Epithelial cell of proximal tubule (primary cell): ENCODE data around the gene DUSP2. TPM values are rescaled to one million over a fixed set of nuclear protein-coding genes. Genes with fewer than 3 reads are reported as not detected.

Experiments
- DNase-seq: peaks from one replicate; pipeline ENCODE4 v3.0.0-alpha.2; 2011; ENCODE audit warnings: low read depth
- H3K4me3 ChIP-seq: 2 replicates; pipeline ENCODE4 v1.5.1; 2011; ENCODE audit warnings: low read depth, mild to moderate bottlenecking, low read length
- total RNA-seq: library from RNA; depleted of rRNA; stranded (reverse); fragments of >200 nt; gene quantifications from 2 replicates; pipeline ENCODE4 v1.2.3, GENCODE V29; 2015
- TF ChIP-seq, protein P1 (sequence below): conservative IDR thresholded peaks from 2 replicates; pipeline ENCODE4 v1.5.1; 2012; ENCODE audit warnings: low read depth, mild to moderate bottlenecking, low read length

The DUSP2 gene
- total RNA-seq, 1 donor from 2014 or later = 5.4 TPM

DNA sequence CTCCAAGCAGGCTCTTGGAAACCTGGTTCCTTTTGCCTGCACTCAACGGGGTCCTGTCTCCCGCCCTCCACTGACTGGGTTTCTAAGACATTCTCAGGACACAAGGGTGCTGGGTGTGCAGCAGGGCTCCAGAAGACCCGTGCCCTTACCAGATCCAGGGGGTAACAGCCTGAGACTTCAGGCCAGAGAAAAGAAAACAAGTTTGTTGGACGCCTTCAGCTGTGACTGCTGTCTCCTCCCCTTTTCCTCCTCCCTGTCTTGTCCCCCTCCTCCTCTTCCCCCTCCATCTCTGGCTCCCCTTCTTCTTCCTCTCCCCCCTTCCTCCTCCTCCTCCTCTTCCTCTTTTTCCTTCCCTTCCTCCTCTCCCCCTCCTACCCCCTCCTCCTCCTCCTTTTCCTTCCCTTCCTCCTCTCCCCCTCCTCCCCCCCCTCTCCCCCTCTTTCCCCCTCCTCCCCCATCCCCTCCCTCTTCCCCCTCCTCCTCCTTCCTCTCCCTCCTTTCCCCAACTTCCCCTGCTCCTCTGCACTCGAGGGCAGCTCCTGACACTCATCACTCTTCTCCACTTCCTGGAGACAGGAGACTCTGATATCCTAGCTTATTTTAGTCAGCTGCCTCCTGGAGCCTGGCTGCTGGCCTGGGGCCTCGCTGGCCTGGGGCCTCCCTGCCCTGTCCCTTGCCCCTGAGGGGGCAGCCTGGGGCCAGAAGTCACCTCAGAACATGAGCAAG, 41.3 kb downstream of the DUSP2 start:
- no peak for DNase-seq
- TF ChIP-seq, protein P1, sequence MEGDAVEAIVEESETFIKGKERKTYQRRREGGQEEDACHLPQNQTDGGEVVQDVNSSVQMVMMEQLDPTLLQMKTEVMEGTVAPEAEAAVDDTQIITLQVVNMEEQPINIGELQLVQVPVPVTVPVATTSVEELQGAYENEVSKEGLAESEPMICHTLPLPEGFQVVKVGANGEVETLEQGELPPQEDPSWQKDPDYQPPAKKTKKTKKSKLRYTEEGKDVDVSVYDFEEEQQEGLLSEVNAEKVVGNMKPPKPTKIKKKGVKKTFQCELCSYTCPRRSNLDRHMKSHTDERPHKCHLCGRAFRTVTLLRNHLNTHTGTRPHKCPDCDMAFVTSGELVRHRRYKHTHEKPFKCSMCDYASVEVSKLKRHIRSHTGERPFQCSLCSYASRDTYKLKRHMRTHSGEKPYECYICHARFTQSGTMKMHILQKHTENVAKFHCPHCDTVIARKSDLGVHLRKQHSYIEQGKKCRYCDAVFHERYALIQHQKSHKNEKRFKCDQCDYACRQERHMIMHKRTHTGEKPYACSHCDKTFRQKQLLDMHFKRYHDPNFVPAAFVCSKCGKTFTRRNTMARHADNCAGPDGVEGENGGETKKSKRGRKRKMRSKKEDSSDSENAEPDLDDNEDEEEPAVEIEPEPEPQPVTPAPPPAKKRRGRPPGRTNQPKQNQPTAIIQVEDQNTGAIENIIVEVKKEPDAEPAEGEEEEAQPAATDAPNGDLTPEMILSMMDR = no peak
- H3K4me3 ChIP-seq = no peak overlapping the region

DNA sequence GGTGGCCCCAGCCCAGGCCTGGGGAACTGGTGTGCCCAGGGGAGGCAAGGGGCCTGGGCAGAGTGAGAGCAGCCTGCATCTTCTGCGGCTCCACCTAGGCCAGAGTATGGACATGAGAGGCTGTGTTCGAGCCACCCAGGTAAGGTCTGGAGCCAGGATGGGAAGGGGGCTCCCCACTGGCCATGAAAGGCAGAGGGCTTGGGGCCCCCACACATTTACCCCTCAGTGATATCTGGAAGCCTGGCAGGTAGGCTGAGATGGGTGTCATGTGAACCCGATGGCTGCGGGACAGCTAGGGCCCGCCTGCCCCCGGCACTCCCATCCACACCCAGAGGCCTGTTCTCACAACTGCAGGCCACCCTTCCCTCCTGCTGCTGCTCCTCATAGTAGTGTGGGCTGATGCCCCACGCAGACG, 42.0 kb downstream of the DUSP2 start:
- no peak overlapping the region for H3K4me3 ChIP-seq
- TF ChIP-seq, protein P1 = no peak
- no peak for DNase-seq

DNA sequence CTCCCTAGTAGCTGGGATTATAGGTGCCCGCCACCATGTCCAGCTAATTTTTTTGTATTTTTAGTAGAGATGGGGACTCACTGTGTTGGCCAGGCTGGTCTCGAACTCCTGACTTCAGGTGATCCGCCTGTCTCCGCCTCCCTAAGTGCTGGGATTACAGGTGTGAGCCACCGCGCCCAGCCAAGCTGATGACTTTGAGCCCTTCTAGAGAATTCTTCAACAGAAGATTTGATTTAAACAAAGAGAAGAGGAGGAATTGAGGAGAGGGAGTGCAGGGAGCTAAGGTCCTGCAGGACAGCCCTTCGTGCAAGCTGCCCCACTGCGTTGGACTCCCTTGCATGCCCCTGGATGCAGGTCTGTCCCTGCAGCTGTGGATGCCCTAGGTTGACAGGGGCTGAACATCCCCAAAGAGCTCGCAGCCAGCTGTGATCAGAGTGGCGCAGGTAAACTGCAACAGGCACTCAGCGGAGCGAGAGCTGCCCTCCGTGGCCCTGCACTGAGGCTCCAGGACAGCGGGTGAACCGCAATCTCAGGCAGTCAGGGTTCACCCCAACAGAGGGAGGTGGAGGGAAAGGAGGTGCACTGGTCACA, 42.5 kb downstream of the DUSP2 start:
- no peak overlapping the region for H3K4me3 ChIP-seq
- TF ChIP-seq, protein P1 = no peak
- no peak for DNase-seq

DNA sequence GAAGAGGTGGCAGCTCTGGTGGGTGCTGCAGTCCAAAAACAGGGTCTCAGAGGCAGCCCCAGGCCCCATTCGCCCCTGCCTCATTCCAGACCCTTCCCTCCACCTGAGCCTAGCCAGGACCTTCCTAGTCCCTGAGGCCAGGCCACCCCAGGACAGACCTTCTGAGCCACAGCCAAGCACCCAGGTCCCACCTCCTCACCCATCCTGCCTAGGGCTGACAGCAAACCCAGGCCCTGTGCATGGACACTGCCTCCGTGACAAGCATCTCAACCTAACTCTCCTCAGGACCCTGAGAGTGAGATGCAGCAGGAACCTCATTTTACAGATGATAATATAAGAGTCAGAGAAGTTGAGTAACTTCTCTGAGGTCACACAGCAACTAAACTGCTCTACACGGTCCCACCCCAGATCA, 44.3 kb downstream of the DUSP2 start:
- DNase-seq = no peak
- no peak overlapping the region for H3K4me3 ChIP-seq
- TF ChIP-seq, protein P1 = no peak

DNA sequence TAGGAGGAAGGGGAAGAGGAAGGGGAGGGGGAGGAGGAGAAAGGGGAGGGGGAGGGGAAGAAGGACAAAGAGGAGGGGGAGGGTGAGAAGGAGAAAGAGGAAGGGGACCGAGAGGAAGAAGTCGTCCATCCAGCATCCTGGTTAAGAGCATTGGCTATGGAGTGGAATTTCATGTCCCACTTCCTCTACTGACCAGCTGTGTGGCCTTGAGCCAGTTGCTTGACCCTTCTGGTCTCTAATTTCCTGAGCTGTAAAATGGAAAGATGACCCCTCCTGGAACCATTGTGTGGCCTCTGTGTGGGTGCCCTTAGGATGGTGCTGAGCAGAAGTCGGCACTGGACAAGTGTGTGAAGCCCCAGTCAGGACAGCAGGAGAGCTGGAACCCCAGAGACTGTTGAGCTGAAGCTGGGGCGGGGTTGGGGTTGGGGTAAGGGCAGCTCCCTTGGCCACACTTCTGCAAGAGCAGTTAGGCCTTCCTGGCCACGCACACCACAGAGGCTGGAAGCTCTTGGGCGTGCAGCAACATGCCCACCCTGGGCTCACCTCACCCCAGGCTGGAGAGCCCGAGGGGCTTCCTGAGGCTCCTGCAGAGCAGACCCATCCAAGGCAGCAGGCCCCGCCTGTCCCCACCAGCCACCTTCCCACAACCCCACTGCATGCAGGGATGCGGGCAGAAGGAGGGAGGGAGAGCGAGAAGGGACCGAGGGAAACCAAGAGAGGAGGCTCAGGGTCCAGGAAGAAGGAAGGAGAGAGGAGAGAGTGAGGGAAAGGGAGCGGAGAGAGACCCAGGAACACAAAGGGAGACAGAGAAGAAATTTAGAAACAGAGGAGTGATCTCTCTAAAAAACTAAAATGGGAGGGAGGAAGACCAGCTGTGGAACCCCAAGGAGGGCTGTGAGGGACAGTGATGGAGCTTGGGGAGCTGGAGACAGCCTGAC, 45.1 kb downstream of the DUSP2 start:
- TF ChIP-seq, protein P1 = no peak
- no peak overlapping the region for H3K4me3 ChIP-seq
- no peak for DNase-seq

DNA sequence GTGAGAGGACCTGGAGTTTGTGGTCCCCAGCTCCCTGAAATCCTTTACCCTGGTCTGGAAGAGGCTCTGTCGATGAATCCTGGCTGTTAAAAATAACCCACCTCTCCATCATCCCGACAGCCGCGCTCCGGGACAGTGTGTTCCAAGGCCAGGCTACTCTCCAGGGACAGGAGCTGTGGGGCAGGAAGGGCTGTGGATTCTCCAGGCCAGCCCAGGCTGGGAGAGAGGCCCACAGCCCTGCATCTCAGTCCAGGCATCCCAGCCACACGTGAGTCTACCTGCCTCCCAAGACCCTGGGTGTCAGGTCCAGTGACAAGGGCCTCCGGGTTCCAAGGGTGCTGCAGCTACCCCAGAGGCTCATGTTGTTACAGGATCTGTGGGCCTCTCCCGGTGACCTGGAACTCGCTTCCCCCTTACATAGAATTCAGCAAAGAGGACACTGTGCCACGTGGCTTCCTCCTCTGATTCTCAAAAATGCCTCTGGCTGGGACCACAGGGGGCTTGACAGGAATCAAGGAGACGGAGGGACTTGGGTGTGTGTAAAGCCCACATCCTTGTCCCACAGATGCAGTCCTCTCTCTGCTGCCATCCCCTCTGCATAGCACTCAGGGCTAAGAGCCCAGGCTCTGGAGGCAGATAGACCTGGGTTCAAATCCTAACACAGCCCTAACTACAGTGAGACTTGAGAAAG, 46.2 kb downstream of the DUSP2 start:
- H3K4me3 ChIP-seq = no peak overlapping the region
- TF ChIP-seq, protein P1 = no peak
- no peak for DNase-seq
